Panc1 (cell line): ENCODE data around the gene CFHR4. TPM values are rescaled to one million over a fixed set of nuclear protein-coding genes. Genes with fewer than 3 reads are reported as not detected.
"Not testable (repeated sequence)": the region's sequence is repeated elsewhere in the genome, so short reads cannot be mapped to it uniquely, and the experiment has no call there.

Source experiments
- ATAC-seq: fragments of 200-7000 bp; cut with Tn5 transposase; 2 replicates; pipeline ENCODE4 v1.9.1; 2020; ENCODE audit warnings: mild to moderate bottlenecking, moderate library complexity
- BruUV-seq: library from RNA; stranded (reverse); fragments of 400-500 nt; replicated peaks from 2 replicates; lab custom pipeline; 2021; lab: Mats Ljungman, UMichigan
- CTCF ChIA-PET: fragments of 300-600 bp; sonication (Branson Sonifier 250); formaldehyde crosslinking; loops from one replicate; lab custom pipeline; 2022; ENCODE audit warnings: antibody characterized with exemption; lab: Charles Lee
- POLR2A ChIA-PET: fragments of 300-600 bp; sonication (Branson Sonifier 250); formaldehyde crosslinking; loops from one replicate; lab custom pipeline; 2022; ENCODE audit warnings: antibody characterized with exemption; lab: Charles Lee
- DNase-seq: peaks from one replicate; pipeline ENCODE4 v3.0.0-alpha.2; 2010; ENCODE audit warnings: low read depth, low spot score
- H3K27ac ChIP-seq: 2 replicates; pipeline ENCODE4 v1.5.1; 2011; ENCODE audit warnings: mild to moderate bottlenecking, low read length, inconsistent platforms
- H3K27me3 ChIP-seq: fragments of 200-500 bp; sonication (Bioruptor generic); 2 replicates; pipeline ENCODE4 v1.6.0; 2014; ENCODE audit warnings: low read length, inconsistent platforms; ENCODE audit not compliant: control insufficient read depth, insufficient read depth
- H3K36me3 ChIP-seq: fragments of 200-500 bp; sonication (Bioruptor generic); 2 replicates; pipeline ENCODE4 v1.5.1; 2014; ENCODE audit warnings: inconsistent platforms, mild to moderate bottlenecking, low read length, moderate library complexity; ENCODE audit not compliant: control insufficient read depth, insufficient read depth
- H3K4me1 ChIP-seq: 2 replicates; pipeline ENCODE4 v1.5.1; 2011; ENCODE audit warnings: inconsistent platforms, mild to moderate bottlenecking, low read length, moderate library complexity; ENCODE audit not compliant: control insufficient read depth, insufficient read depth
- H3K4me3 ChIP-seq, 2 experiments: 2 replicates each; pipeline ENCODE4 v1.5.1; 2011 to 2012; ENCODE audit warnings: low read depth in 2 of 2, low read length in 2 of 2, mild to moderate bottlenecking in 2 of 2, inconsistent platforms in 1 of 2, moderate library complexity in 1 of 2
- H3K9me3 ChIP-seq: fragments of 200-500 bp; sonication (Bioruptor generic); 2 replicates; pipeline ENCODE4 v1.5.1; 2014; ENCODE audit warnings: low read depth, mild to moderate bottlenecking, inconsistent platforms, low read length, moderate library complexity; ENCODE audit not compliant: control insufficient read depth, insufficient read depth
- CTCF ChIP-seq: fragments of 450-650 bp; IDR thresholded peaks from 2 replicates; pipeline ENCODE4 v1.5.1; 2017; ENCODE audit warnings: mild to moderate bottlenecking
- POLR2AphosphoS5 ChIP-seq: IDR thresholded peaks from 2 replicates; pipeline ENCODE4 v1.6.1; 2012; ENCODE audit warnings: mild to moderate bottlenecking, low read depth, low read length, moderate library complexity
- SIN3A ChIP-seq: IDR thresholded peaks from 2 replicates; pipeline ENCODE4 v1.6.1; 2012; ENCODE audit warnings: low read depth, mild to moderate bottlenecking, low read length, moderate library complexity, borderline replicate concordance; ENCODE audit not compliant: insufficient read depth
- TCF7L2 ChIP-seq: IDR thresholded peaks from 2 replicates; pipeline ENCODE4 v1.6.1; 2011; ENCODE audit warnings: mild to moderate bottlenecking, low read depth, low read length, inconsistent platforms
- in situ Hi-C: cut with HindIII; loops from 2 replicates; pipeline ENCODE4 v1.10.0; 2016; ENCODE audit warnings: low sequenced_read_pairs, low pct_unique_long_range_greater_than_20kb
- intact Hi-C: fragments of 100-400 bp; cut with micrococcal nuclease; formaldehyde crosslinking; loops from one replicate; pipeline ENCODE4 v1.10.0; 2022; ENCODE audit not compliant: unreplicated experiment
- total RNA-seq: library from RNA; stranded (reverse); gene quantifications from one replicate; pipeline ENCODE4 v1.2.1, GENCODE V29; 2021; ENCODE audit not compliant: unreplicated experiment
- TF ChIP-seq, protein P1 (sequence below), 2 experiments: IDR thresholded peaks; 2 replicates each; pipeline ENCODE4 v1.6.1; 2011 to 2012; ENCODE audit warnings: low read depth in 2 of 2, control low read depth in 1 of 2, low read length in 1 of 2, mild to moderate bottlenecking in 1 of 2, moderate library complexity in 1 of 2; ENCODE audit not compliant: insufficient read depth in 1 of 2

CFHR4 gene
- total RNA-seq, 1 experiment from 2014 or later, result not detected

- in situ Hi-C loops (no loop called here), intact Hi-C loops (no loop called here)
- DNase-seq, result no peak
- no peaks in the 10 kb centered on the region for H3K9me3 ChIP-seq
- H3K27me3 ChIP-seq, result no peaks in the 10 kb centered on the region
- no peak for ATAC-seq
- CTCF ChIA-PET, result no interaction called here
- POLR2A ChIA-PET, result no interaction called here
- H3K36me3 ChIP-seq, result no peaks in the 10 kb centered on the region
- no peak overlapping the region for H3K27ac ChIP-seq
- no TSS peak for BruUV-seq
- no peak overlapping the region for H3K4me3 ChIP-seq
- TF ChIP-seq CTCF, result no peak
- no peak for TF ChIP-seq POLR2AphosphoS5
- TF ChIP-seq TCF7L2, result no peak
- TF ChIP-seq SIN3A, result no peak
- TF ChIP-seq, protein P1, sequence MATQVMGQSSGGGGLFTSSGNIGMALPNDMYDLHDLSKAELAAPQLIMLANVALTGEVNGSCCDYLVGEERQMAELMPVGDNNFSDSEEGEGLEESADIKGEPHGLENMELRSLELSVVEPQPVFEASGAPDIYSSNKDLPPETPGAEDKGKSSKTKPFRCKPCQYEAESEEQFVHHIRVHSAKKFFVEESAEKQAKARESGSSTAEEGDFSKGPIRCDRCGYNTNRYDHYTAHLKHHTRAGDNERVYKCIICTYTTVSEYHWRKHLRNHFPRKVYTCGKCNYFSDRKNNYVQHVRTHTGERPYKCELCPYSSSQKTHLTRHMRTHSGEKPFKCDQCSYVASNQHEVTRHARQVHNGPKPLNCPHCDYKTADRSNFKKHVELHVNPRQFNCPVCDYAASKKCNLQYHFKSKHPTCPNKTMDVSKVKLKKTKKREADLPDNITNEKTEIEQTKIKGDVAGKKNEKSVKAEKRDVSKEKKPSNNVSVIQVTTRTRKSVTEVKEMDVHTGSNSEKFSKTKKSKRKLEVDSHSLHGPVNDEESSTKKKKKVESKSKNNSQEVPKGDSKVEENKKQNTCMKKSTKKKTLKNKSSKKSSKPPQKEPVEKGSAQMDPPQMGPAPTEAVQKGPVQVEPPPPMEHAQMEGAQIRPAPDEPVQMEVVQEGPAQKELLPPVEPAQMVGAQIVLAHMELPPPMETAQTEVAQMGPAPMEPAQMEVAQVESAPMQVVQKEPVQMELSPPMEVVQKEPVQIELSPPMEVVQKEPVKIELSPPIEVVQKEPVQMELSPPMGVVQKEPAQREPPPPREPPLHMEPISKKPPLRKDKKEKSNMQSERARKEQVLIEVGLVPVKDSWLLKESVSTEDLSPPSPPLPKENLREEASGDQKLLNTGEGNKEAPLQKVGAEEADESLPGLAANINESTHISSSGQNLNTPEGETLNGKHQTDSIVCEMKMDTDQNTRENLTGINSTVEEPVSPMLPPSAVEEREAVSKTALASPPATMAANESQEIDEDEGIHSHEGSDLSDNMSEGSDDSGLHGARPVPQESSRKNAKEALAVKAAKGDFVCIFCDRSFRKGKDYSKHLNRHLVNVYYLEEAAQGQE (IDR thresholded peaks at IDR 0.05; ENCODE audit: insufficient read depth in 1 of 2, low read depth in 2 of 2, low read length in 1 of 2), result no peak
- H3K4me1 ChIP-seq, result no peaks in the 10 kb centered on the region
Measured at GRCh38 chr1:196933531-196934189, 45.8 kb downstream of the CFHR4 start.

- H3K4me3 ChIP-seq, CTCF ChIA-PET, in situ Hi-C loops, H3K36me3 ChIP-seq, ATAC-seq, H3K27ac ChIP-seq, H3K9me3 ChIP-seq, BruUV-seq, H3K27me3 ChIP-seq, H3K4me1 ChIP-seq, POLR2A ChIA-PET, DNase-seq: not testable (repeated sequence)
- intact Hi-C loops, result loop anchor here (5.0 kb wide), 1 partner anchor 124 kb away; the partner anchor contains the start of gene CFHR1
Measured at GRCh38 chr1:196941474-196941873, 53.6 kb downstream of the CFHR4 start.

- CTCF ChIA-PET, ATAC-seq: not testable (repeated sequence)
Measured at GRCh38 chr1:196943568-196943967, 55.7 kb downstream of the CFHR4 start, which contains the start of gene CFHR2. Gene CFHR2 (plus strand): TSS chr1:196943738. CDS start chr1:196943881, 143 bp downstream.

More at GRCh38 chr1:196943568-196943967, 55.7 kb downstream of the CFHR4 start, which contains the start of gene CFHR2:
- in situ Hi-C loops, H3K4me3 ChIP-seq, BruUV-seq, H3K27me3 ChIP-seq, H3K9me3 ChIP-seq, POLR2A ChIA-PET, H3K27ac ChIP-seq, DNase-seq, H3K36me3 ChIP-seq, H3K4me1 ChIP-seq: not testable (repeated sequence)
- intact Hi-C loops, result loop anchor here (5.0 kb wide), 1 partner anchor 126 kb away; the partner anchor contains the start of gene CFHR1
